HL-60/S4 treated with phorbol 12-myristate 13-acetate at 8.2 ng/mL for 4 days and 3 days (cell line): Measurements from ENCODE around the gene TJP2.
"Not testable (repeated sequence)": the region's sequence is repeated elsewhere in the genome, so short reads cannot be mapped to it uniquely, and the experiment has no call there.

ENCODE experiments used
- in situ Hi-C: fragments of 300-500 bp; cut with MboI; formaldehyde crosslinking; loops from 2 replicates; pipeline ENCODE4 v1.15.0; 2022; ENCODE audit warnings: low sequenced_read_pairs

Gene TJP2

DNA sequence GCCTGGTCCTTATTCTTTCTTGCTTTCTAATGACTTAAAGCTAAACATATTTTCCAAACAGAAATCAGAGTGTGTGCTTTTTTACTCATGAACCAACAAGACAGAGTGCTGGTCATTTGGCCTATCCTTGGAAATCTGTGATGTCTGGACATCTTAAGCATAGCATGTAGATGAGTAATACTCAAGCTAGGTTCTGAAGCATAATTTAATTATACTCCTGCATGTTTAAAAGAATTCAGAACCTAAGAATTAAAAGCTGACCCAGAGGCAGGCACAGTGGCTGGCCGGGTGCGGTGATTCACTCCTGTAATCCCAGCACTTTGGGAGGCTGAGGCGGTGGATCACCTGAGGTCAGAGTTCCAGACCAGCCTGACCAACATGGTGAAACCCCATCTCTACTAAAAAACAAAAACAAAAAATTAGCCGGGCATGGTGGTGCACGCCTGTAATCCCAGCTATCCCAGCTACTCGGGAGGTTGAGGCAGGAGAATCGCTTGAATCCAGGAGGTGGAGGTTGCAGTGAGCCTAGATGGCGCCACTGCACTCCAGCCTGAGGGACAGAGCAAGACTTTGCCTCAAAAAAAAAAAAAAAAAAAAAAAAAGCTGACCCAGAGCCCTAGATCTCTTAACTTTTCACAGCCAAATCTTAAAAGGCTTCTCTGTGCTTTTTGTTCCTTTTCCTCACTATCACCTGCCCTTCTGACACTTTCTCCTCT lies 16.2 kb upstream of the TJP2 start:
- in situ Hi-C loops, result no loop called here

DNA sequence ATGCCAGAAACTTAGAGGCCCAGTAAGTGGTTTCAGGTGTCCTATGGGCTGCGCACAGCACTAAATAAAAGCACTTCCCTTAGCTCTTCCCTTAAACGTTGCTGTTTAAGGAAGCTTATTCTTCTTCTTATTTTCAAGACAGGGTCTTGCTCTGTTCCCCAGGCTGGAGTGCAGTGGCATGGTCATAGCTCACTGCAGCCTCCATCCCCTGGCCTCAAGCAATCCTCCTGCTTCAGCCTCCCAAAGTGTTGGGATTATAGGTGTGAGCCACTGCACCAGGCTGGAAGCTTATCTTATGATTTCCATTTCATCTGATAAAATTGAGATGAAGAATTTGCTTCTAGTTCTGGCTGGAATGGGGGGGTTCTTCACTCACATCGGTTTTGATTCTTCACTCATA lies 15.6 kb upstream of the TJP2 start:
- in situ Hi-C loops, result no loop called here

DNA sequence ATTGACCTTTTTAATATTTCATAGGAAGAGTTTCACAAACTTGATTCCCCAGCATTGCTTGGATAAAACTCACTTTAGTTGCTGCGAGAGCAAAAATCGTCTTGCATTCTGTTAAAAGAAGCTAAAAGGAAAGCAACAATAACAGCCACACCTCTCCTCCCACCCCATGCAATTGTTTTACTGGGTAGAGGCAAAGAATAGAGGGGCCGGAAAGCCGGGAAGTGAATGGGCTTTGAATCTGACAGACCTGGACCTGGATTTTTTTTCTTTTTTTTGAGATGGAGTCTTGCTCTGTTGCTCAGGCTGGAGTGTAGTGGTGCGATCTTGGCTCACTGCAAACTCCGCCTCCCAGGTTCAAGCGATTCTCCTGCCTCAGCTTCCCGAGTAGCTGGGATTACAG lies 9.5 kb upstream of the TJP2 start:
- in situ Hi-C loops, result not testable (repeated sequence)

DNA sequence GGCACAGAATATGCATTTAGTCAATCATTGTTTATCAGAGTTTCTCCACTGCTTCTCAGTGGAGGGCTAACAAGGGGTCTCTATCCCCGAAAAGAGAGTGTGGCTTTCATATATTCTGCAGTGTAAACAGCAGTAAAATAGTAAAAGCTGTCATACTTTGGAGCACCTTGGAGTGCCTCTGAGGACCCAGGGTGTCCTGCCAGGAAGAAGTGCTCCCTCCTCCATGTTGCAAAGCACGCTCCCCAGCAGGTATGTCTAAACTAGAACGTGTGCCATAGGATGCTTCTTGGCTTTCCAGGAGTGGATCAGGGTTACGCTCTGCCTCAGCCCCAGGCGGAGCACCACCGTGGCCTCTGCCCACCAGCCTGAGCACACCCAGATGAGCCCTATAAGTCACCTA lies 8.5 kb upstream of the TJP2 start:
- in situ Hi-C loops, result no loop called here

DNA sequence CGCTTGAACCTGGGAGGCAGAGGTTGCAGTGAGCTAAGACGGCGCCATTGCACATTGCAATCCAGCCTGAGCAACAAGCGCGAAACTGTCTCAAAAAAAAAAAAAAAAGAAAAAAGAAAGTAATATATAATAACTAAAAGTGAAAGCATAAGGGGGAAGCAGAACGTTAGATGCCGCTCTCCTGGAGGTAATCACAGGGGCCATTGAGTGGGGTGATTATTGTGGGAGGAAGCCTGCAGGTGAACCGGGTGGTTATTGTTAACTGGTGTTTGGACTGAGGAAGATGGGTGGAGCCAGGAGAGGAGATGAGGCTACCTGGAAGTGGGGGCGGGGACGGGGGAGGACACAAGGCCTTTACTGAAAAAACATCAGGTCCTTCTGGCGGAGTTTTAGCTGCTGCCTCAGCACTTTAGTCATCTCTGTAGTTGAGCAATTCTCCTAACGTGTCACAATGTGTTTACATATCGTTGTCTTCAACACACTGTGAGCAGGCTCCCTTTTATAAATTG lies 5.3 kb upstream of the TJP2 start:
- in situ Hi-C loops, result no loop called here

DNA sequence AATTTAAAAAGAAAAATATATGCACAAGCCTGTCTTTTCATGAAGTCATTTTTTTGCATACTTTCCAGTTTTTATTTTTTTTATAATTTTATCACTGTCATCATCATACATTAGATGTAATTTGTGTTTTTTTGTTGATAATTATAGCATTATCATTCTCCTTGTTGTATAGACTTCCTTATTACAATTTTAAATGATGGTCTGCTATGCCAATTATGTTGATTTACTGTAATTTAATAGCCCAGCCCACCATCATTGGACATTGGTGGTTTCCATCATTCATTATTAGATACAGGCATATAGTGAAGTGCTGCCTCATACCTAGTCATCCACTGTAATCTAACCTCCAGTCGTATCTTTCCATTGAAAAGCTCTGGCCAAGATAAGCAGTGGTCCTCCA lies 3.8 kb upstream of the TJP2 start:
- in situ Hi-C loops, result no loop called here

DNA sequence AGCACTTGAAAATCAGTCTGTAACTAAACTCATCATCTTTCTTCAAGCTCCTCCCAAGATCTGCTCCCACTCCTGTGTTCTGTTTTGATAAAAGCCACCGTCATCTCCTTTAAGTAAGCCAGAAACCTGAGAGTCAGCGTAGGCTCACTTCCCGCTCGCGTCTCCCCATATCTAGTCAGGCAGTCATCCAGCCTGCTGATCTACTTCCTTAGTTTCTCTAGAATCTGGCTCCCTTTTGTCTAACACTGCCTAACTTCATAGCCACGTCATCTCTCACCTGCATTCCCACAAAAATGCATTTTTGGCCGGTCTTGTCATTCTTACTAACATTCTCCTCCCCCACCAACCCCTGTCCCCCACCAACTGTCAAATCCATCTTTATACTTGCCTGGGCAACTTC lies 3.0 kb upstream of the TJP2 start:
- in situ Hi-C loops, result no loop called here

DNA sequence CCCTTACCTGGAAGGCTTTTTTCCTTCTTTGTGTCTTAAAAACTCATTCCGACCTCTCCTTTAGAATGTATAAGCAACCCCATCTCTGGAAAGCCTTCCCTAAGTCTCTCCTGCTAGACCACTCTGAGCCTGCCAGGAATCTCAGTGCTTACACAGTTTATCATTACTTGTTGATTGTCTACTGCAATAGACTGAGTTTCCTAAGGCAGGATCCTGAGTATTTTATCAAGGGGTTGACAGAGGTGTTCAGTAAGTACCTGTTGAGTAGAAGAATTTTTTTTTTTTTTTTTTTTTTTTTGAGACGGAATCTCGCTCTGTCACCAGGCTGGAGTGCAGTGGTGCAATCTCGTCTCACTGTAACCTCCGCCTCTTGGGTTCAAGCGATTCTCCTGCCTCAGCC lies 2.6 kb upstream of the TJP2 start:
- in situ Hi-C loops, result no loop called here

DNA sequence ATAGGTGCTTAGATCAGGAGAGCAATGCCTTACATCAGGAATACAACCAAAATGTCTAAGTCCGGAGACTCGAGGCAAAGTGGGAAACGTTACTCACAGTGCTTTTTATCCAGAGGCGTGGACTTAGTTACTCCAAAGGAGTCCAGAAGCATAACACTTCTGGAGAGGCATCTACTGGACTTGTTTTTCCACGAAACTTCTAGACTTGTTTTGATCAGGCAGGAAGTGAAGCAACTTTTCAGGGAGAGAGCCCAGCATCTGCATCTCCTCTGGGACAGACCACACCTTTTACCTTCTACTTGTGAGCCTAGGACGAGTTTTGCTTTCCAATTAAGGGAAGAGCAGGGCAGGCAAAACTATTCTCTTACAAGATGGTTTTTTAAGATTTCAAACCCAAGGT lies 1.2 kb upstream of the TJP2 start:
- in situ Hi-C loops, result no loop called here

DNA sequence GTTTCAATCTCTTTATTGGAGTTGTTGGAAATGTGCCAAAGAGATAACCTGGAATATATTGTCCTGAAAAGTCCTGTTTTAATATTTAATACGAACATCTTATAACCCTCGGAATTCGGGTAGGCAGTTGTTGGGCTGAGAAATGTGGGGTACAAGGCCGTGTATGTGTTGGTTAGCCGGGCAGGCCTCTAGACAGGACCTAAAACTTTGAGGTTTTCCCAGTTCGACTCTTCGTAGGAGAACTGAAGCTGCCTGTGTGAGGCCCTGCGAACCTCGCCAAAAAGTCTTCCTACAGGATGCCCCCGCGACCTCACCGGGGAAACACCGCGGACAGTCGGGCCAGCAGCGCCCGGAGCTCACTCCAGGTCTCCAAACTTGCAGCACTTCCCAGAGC lies 583 bp upstream of the TJP2 start:
- in situ Hi-C loops, result no loop called here

DNA sequence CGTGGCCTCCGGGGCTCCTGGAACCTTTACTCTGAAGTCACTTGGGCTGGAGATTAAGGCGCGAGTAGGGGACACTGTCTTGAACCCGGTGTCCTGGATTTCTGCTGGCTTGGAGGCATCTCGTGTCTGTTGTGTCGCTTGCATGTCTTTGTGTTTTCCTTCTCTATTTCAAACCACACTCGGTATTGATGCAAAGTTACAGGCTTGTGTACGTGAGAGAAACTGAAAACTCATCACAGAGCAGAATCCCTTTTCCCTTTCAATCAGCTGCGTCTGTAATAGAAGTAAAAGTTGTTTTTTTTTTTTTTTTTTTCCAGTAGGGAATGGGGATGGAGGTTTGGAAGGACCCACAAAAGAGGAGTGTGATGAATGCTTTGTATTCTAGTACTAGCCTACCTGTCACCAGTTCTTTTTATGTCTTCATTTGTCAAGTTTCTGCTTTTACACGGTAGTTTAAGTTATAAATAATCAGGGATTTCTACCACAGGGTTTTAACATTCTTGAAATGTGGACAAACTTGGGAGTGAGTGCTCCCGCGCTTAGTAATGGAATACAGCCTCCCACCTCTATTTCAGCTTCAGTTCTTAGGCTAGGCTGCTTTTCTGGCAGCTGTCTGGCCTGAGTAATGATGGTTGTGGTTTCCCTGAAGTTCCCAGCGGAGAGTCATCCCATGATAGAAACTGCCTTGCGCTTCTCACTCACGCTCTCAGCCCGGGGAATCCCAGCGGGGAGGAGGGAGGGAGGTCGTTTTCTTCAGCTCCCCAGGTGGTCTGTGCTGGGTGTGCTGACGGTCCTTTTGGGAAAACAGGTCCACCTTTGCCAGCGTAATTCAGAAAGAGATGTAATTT lies 763 bp downstream of the TJP2 start:
- in situ Hi-C loops, result no loop called here

DNA sequence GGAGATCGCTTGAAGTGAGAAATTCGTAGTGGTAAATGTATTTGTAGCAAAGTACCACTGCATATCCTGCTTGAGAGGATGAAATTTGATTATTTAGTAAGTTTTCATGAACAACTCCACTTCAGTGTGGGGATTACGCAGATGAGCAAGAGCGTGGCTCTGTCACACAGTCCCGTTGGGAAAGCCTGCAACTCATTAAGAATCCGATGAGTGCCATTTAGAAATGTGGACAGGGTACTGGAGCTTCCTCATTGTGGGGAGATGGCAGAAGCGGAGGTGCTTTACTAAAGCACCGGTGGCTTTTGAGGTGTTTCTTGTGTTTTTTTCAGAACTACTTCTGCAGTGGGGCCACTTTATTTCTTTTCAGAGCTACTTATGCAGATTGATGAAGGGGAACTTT lies 1.4 kb downstream of the TJP2 start:
- in situ Hi-C loops, result no loop called here

DNA sequence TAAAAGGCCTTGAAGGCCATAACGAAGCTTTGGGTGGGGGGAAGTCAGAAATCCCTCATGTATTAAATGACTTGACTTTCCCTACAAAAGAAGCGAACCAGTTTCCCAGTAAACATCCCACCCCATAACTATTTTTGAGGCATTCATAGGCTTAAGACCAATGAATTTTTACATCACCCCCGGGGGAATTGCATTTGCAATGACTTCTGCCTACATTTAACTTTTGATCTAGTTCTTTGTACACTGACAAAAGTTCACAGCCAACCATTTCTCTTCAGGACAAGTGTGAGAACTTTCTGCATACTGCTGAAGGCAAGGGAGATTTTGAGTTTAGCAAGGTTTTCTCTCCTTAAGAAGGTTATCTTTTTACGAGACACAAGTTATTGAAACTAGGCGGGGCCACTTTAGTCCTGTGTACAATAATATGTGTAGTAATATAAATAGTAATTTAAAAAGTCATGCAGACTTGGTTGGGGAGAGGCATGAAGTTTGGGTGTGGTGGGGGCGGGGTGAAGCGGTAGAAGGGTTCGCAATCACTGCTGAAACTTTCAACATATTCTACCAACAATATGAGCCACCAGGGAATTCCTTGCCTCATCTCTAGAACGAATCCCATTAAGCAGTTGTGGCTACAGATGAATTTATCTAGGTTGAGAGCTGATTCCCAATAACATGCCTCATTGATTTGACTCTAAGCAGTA lies 2.5 kb downstream of the TJP2 start:
- in situ Hi-C loops, result no loop called here

DNA sequence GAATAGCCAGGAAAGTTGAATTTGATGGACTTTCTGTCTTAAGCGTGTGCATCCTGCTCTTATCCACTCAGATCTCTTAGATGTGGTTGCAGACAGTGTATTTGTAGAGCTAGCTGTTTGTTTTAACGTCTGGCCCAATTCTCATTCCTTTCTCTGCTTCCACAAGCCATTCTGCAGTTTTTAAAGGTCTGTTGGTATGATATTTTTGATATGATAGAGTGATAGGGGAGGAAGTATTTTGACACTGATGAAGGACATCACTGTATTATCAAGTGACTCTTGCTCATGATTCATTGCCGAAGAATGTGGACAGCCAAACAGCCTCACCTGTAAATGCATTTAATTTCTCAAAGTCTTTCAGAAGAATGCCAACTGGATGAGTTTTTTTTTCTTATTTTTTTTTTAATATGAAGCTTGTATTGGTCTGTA lies 4.5 kb downstream of the TJP2 start:
- in situ Hi-C loops, result no loop called here

DNA sequence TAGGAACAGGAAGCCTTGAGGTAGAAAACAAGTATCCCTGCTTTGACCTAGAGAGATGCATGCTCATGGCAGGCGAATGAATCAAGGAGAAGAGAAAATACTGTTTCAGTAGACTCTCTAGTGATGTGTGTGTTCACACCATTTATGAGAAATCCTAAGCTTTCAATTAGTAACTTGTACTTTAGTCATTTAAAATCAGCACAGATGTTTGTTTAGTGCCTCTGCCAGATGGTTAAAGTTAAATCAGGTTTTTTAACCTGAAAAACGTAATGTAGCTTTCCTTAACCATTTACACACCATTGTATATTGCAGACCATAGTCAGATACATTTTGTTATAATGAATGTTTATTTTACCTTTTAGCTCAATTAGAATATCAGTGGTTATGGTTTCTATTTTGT lies 5.0 kb downstream of the TJP2 start:
- in situ Hi-C loops, result no loop called here

DNA sequence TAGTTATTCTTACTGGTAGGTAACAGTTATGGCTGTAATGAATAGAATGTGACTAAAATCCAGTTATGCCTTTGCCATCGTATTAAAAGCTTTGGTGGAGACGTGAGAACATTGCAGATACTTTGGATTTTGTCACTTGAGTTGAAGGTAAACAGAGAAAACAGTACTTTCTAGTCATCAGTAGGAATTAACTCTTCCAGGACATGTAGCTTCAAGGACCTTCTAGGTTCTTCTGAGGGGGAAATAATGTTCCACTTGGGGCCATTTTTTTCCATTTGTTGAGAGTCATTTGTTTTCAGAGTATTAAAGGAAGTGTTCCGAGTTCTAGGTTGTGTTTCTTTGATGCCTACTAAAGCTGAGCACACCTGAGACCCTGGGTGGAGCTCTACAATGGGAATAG lies 6.1 kb downstream of the TJP2 start:
- in situ Hi-C loops, result no loop called here

DNA sequence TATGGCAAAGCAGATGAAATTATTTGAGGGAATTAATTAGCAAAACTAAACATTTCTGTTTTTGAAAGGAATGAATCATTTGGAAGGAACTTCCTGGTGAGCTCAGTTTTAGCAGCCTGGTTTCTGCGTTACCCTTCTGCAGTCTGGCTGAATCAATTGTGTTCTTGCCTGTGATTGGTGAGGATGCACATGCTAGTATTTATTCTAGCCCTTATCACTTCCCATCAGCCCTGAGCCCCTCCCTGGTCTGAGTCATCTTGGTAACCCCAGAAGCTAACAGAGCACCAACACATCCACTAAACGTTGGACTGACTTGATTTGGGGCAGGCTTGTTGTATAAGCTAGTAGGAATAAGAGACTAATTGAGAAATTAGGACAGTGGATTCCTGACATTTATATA lies 6.6 kb downstream of the TJP2 start:
- in situ Hi-C loops, result no loop called here

DNA sequence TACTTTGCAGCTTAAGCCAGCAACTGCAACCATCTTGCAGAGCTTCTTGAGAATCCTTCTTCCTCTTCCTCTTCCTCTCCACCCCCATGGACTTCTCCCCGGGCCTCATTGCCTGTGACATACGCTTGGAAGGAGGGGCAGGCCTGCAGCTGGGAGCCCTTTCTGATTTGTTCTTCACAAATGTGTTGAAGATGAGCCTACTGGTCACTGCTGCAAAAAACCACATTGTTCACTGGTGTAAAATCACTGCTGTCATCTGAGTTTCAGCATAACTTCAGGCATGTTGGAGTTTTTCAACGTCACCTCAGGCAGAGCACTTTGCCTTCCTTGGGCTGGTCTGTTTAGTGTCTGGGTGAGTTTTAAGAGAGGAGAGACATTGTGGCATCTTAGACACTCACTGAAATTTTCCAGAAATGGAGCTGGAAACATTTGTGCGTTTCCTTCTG lies 7.9 kb downstream of the TJP2 start:
- in situ Hi-C loops, result no loop called here

DNA sequence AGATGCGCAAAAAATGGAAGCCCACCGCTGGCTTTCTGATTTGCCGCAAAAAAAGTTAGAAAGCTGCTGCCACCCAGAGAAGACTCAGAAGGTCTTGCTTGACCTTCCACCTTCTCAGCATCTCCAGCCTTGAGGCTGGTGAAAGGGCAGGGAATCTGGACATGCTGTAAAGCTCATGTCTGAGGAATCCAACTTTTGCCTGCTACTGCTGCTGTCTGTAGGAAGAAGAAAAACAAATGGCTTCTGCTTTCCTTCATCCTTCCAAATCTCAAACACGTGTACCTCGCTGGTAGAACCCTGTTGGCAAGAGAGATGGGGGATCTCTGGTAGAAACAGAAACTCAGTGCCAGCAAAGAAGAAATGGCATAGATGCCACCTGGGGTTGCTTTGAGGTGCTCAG lies 10.2 kb downstream of the TJP2 start:
- in situ Hi-C loops, result no loop called here

DNA sequence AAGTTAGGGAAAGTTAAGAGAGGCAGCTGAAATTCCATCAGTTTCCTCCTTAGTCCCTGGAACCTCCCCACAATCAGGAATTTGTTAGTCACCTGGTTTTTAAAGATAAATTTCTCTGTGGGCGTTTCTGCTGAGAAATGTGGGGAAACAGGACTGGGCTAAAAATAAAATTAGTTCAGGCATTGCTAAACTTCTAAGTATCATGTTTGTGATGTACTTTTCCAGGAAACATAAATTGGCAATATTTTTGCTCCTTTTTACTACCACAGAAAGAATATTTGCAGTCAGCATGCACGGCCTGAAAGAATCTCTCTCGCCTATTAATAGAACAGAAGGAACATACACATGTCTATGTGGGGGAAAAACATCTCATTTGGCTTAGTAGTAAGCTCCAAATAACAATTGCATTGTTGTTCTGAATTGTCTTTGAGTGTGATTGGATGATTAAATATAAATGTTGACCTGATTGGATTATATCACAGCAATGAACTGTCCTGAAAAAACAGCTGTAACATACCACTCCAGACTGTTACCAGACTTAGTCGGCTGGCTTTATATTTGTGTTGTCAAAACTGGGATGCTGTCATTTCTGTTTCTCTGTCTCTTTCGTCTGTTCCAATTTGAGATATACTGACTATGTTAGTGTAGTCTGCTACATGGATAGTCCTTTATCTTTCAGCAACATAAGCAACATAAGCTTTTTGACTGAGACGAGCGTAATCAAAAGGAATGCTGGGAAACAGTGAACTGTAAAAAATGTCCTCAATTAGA lies 12.9 kb downstream of the TJP2 start:
- in situ Hi-C loops, result no loop called here

DNA sequence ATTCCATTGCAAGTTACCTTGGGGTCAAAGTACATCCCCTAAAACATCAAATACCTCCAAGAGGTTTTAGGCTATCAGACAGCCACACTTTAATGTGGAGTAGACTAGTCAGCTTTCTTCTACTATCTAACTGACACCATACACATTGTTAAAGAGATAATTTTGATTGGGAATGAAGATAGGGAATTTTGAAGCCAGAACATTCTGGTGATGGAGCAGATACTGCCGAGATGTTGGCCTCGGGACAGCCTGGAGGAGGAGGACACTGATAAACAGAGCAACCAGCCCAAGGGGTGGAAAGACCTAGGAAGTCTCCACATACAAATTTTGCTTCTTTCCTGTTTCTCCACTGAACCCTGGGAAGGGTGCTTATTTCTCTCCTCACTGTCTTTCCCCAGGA lies 14.9 kb downstream of the TJP2 start:
- in situ Hi-C loops, result no loop called here
